ENCODE measurements around the gene RIPPLY3.
"Not testable (repeated sequence)": the region's sequence is repeated elsewhere in the genome, so short reads cannot be mapped to it uniquely, and the experiment has no call there.

Gene RIPPLY3

GRCh38 chr21:37017951-37018679, 11.6 kb downstream of the RIPPLY3 start:
- no peak for DNase-seq (ENCODE audit: low read depth)

- DNase-seq (ENCODE audit: low read depth) = no peak
Measured at GRCh38 chr21:37026499-37026898, 20.0 kb downstream of the RIPPLY3 start.

GRCh38 chr21:37028570-37028969, 22.1 kb downstream of the RIPPLY3 start:
- no peak for DNase-seq (ENCODE audit: low read depth)

- no peak for DNase-seq (ENCODE audit: low read depth)
Measured at GRCh38 chr21:37030864-37031263, 24.4 kb downstream of the RIPPLY3 start.

- no peak for DNase-seq (ENCODE audit: low read depth)
Measured at GRCh38 chr21:37032293-37032692, 25.8 kb downstream of the RIPPLY3 start.

GRCh38 chr21:37032877-37033471, 26.5 kb downstream of the RIPPLY3 start:
- no peak for DNase-seq (ENCODE audit: low read depth)

GRCh38 chr21:37034394-37034793, 27.9 kb downstream of the RIPPLY3 start:
- not testable (repeated sequence) for DNase-seq (ENCODE audit: low read depth)

- DNase-seq (ENCODE audit: low read depth) = no peak
Measured at GRCh38 chr21:37036177-37036576, 29.7 kb downstream of the RIPPLY3 start.

GRCh38 chr21:37039411-37040075, 33.0 kb downstream of the RIPPLY3 start:
- no peak for DNase-seq (ENCODE audit: low read depth)

- DNase-seq (ENCODE audit: low read depth) = no peak
Measured at GRCh38 chr21:37040212-37040611, 33.7 kb downstream of the RIPPLY3 start.

GRCh38 chr21:37041706-37042271, 35.3 kb downstream of the RIPPLY3 start:
- DNase-seq (ENCODE audit: low read depth) = no peak

GRCh38 chr21:37043818-37044217, 37.3 kb downstream of the RIPPLY3 start:
- no peak for DNase-seq (ENCODE audit: low read depth)

- DNase-seq (ENCODE audit: low read depth) = no peak
Measured at GRCh38 chr21:37044643-37045042, 38.1 kb downstream of the RIPPLY3 start.

GRCh38 chr21:37045149-37045548, 38.6 kb downstream of the RIPPLY3 start:
- DNase-seq (ENCODE audit: low read depth) = no peak

GRCh38 chr21:37045556-37045955, 39.1 kb downstream of the RIPPLY3 start:
- DNase-seq (ENCODE audit: low read depth) = no peak

- no peak for DNase-seq (ENCODE audit: low read depth)
Measured at GRCh38 chr21:37047079-37047478, 40.6 kb downstream of the RIPPLY3 start.

GRCh38 chr21:37049741-37050140, 43.2 kb downstream of the RIPPLY3 start:
- not testable (repeated sequence) for DNase-seq (ENCODE audit: low read depth)

GRCh38 chr21:37055271-37055855, 48.9 kb downstream of the RIPPLY3 start:
- no peak for DNase-seq (ENCODE audit: low read depth)

- DNase-seq (ENCODE audit: low read depth) = no peak
Measured at GRCh38 chr21:37057614-37058013, 51.1 kb downstream of the RIPPLY3 start.

- no peak for DNase-seq (ENCODE audit: low read depth)
Measured at GRCh38 chr21:37058261-37058660, 51.8 kb downstream of the RIPPLY3 start.

- DNase-seq (ENCODE audit: low read depth) = no peak
Measured at GRCh38 chr21:37059181-37059580, 52.7 kb downstream of the RIPPLY3 start.

GRCh38 chr21:37060296-37060695, 53.8 kb downstream of the RIPPLY3 start:
- no peak for DNase-seq (ENCODE audit: low read depth)
